HG02852 (cell line): ENCODE measurements around the gene IQCE.

Experiments
- ATAC-seq: cut with Tn5 transposase; IDR thresholded peaks from one replicate; pipeline ENCODE4 v1.9.1; 2021; ENCODE audit warnings: mild to moderate bottlenecking, moderate library complexity; ENCODE audit not compliant: unreplicated experiment

Gene IQCE

DNA sequence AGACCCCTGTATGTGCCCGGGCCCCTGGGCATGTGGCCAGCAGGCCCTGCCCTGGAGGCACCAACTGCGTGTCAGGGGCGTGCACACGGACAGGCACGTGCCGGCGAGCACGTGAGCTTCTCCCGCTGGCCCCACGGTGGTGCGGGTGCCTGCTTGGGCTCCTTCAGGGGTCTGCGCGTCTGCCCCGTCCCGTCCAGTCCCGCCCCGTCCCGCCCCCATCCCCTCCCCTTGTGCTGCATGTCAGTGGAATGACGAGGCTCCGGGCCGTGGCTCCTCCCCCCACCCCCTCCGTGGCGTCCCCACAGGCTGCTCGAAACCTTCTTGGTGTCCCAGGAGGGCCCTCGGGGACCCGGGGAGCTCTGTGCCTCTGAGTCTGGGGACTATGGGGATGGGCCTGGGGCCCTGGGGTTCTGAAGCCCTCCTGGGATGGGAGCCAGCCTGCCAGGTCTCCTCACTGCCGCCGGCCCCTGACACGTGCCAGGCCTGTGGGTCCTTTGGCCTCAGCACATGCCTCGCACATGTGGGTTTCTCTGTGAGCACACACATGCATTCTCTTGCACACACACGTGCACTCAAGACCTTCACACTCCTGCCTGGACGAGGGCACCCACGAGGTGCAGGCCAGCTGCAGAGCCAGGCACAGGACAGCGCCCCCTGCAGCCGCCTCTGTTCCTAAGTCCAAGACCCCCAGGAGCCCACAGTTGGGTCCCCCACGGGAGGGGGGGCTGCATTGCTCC lies 101.7 kb downstream of the IQCE start:
- ATAC-seq: no peak

DNA sequence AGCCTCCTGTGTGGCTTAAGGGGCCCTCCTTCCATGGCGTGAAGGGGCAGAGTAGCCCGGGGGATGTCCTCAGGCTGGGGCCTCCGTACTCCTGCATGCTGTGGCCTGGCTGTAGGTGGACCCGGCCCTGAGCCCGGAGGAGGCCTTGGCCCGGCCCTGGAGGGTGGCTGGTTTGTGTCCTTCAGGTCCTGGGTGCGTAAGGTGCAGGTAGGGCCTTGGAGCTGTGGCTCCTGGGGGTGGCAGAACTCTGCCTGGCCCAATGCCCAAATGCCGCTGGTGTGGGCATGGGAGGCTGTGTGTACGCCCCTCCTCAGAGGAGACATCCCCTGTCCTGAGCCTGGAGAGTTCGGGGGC lies 102.3 kb downstream of the IQCE start:
- ATAC-seq: no peak

DNA sequence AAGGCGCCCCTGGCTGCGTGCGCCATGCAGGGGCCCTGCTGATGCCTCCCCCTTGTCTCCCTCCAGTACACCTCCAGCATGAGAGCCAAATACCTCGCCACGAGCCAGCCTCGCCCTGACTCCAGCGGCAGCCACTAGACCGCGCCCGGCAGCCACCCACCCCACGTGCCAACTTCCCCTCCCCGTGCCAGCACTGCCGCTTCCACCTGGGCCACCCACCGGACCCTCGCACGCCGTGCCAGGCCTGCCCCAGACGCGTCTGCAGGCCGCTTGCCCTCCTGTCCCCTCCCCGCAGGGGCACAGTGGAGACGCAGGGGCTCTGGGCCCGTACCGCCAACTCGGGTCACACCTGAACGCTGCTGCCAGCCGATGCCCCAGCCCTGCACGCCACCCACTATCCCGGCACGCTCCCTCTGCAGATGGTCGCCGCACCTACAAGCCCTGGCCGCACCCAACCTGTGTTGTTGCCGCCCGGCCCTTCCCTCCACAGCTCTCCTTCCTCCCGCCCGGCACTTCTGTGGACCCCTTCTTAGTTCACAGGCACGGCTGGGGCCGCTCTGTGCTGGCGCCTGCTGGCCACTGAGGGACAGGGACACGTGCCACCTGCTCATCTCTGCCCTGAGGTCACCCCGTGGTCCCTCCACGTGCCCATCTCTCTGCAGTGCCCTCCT lies 103.0 kb downstream of the IQCE start:
- ATAC-seq: no peak

DNA sequence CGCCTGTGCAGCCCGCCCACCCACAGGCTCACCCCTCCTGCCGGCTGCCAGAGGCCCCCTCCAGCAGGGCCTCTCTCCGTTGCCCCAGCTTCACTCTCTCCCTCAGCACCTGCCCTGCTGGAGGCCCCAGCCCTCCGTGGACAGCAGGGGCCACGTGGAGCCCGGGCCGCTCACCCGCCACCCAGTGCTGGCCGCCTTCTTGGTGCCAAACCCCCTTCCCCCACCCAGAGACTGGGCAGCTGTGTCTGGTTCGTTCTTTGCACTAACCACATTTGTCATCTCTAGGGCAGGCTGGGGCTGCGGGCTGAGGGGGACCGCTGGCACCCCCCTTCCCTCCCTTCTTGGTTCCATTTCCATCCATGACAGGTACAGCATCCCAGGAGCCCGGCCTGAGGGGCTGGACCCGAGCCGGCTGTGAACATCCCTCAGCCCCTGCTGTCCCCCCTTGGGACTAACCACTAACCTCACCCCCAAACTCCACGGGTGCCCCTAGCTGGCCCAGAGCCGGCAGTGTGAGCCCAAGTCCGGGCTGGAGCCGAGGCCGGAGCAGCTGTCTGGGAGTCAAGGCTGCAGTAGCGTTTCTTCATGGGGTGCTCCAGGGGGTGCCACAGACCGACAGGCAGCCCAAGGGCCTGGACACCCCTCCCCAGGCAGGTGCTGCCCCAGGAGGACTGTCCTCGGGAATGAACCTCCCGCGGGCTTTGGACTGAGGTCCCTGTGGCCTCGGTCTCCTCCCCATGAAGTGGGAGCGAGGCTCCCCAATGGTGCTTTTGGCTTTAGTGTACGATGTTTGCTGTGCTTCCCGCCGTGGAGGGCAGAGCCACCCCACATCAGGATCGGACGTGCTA lies 103.7 kb downstream of the IQCE start:
- ATAC-seq: no peak

DNA sequence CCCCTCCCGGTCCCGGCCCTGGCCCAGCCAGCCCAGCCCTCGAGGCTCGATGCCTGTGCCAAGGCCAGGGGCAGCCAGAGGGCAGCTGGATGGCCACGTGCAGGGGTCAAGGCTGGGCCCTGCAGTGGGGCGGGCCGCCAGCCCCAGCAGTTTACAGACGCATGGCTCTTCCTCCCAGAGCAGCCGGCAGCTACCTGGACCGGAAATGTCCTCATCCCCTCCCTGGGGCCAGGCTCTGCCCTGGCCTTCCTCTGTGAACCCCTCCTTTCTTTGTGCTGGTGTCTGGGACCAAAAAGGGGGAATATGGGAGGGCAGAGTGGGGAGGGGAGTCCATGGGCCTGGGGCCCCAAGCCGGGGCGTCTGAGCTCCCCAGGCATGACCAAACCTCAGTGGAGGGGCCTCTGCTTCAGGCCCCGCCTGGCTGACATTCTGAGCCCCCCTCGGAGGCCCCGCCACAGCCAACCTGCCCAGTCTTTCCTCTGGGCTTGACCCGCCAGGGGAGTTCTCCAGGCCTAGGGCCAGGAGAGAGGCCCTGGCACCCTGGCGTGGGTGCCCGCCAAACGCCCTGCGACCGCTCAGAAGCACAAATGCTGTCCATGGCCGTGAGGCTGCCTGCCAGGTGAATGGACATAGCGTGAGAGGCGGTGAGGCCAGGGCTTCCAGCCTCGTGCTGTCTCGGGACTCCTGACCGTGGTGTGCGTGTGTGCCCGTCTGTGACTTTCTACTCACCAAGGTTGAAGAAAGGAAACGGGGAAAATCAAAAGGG lies 104.5 kb downstream of the IQCE start:
- no peak for ATAC-seq

DNA sequence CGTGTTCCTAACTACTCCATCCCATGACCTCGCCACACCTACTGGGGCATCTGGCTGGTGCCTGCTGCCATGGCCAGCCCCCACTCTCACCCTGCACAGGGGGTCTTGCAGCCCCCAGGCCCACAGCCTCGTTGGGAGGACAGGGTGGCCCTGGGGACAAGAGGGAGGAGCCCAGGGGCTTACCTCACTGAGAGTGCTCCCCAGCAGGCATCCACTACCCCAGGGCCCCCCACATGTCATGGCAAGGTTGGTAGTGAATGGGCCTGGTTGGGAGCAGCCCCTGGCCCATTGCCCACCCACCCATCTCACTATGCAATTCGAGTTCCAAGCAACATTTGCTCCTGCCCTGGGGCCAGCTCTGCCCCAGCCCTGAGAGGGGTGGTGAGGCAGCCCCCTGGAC lies 105.2 kb downstream of the IQCE start:
- ATAC-seq: no peak
